ENCODE data around the gene COMT.
"Not testable (repeated sequence)": the region's sequence is repeated elsewhere in the genome, so short reads cannot be mapped to it uniquely, and the experiment has no call there.

COMT gene

DNA sequence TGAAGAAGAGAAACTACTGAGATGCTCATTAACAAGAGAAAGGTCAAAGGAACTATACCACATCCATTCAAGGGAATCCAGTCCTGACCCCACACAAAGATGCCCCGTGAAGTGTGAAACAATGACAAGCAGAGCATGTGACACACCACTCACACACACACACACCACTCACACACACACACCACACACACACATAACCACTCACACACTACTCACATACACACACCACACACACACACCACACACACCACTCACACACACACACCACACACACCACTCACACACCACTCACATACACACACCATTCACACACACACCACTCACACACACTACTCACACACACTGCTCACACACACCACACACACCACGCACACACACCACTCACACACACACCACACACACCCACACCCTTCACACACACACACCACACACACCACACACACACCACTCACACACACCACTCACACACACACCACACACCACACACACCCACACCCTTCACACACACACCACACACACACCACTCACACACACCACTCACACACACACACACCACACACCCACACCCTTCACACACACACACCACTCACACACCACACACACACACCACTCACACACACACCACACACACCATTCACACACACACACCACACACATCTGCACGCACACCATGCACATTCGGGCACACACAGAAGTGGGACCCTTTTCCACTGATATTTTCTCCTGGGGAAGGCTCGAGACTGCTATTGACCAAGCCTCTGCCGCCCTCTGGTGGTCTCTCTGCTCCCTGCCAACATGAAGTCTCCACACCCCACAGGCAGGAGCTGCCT lies 32.0 kb upstream of the COMT start:
- peak; percentile 23 for DNase-seq

DNA sequence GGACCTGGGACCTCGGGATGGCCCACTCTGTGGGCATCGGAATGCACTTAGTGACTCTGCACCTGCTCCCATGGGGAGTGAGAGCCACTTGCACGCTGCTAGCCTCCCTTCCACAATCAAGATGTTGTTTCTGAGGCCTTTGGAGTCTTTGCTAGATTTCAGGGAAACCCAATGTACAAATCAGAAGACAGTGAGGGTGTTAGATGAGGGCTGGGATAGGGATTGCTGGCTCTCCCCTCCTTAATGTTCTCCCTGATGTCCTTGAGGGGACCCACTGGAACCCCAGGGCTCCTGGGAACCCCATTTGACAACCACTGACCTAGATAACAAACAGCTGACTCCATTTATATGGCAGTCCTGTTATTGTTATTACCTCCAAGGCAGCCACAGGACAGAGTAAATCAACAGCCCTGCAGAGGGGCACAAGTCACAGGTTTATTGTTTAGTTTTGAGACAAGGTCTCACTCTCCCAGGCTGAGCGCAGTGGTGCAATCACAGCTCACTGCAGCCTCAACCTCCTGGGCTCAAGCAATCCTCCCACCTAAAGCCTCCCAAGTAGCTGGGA lies 31.3 kb upstream of the COMT start:
- DNase-seq, result no peak

DNA sequence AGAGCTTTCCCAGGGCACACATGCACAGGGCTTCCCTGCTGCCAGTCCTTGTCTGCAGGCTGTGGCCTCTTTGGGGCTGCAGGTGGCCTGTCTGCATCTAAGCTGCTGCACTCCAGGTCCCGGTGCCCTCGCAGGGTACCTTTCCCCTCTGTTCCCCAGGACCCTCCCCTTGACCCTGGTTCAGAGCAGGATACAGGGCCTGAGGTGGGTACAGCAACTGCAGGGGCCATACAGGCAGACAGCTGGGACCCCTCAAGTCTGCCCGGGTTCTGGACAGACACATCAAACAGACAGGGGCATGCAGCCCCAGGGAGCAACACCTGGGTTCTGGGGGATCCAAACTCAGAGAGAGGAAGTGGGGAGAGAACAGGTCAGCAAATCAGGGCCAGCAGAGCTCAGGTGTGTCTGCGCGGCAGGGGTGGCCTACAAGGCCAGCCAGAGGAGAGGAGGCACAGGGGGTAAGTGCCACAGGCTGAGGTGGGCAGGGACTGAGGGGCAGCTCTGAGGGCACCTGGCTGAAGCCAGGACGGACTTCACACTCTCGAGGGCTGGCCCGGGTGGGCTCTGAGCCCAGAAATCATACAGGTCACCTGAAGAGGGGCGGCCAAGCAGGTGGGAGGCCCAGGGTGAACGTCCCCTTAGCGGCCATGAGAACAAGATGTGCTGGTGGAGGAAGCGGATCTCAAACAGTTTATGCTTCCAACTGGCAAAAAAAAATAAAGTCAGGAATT lies 29.9 kb upstream of the COMT start:
- DNase-seq, result no peak

DNA sequence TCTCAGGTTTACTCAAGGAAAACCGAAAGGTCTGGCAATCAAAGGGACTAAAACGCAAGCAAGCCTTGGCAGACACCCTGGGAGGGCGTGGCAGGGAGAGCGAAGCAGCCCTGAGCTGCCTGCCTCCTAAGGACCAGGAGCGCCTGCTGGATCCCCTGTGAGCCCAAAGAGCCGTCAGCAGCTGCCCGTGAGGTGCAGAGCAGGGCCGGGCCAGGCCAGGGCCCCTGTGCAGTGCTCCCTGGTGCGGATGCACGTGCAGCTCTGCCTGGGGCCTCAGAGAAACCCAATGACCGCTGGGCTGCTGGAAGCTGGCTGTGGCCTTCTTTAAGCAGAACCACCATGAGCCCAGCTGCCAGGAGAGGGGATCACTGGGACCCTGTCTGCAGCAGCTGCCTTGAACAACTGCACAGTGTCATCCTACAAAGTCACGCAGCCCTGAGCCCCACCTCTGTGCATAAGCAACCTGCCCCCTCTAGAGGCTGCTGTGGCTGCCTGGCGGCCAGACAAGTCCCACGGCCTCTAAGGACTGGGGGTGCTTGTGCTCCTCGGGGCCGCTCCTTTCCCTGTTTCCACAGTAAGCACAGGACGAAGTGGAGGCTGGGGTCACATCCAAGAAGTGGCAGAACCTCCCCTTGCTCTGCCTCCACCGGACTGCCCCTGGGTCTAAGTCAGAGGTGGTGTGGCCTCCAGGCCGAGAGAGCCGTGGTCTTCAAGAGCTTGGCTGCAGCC lies 29.1 kb upstream of the COMT start:
- DNase-seq, result no peak

DNA sequence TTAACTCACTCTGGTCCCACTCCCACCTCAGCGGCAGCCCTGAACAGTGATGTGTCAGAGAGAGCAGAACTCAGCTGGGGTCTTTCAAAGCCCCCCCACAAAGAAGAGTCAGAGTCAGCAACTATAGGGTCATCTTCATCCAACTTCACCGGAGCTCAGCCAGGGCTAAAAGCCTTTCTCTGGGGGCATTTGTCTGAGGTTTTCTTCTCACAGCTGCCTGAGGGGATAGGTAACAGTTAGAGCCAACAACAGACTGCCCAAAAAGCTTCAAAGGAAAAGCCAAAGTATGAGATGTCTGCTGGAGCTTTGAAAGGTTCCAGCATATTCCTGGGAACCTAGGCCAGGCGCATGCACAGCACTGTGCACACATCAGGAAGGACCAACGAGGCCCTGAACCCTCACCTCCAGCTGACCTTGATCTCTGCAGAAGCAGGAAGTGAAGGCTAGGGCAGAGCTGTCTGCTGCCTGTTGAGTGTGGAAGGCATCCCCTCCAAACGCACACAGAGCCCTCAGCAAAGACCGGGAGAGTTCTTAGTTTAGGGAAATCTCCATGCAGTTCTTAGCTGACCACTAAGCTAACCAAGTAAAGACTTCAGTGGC lies 28.1 kb upstream of the COMT start:
- DNase-seq, result no peak

- no peak for DNase-seq
Measured at GRCh38 chr22:19914201-19914943, 27.2 kb upstream of the COMT start.

- no peak for DNase-seq
Measured at GRCh38 chr22:19915287-19915954, 26.2 kb upstream of the COMT start.

GRCh38 chr22:19916006-19916405 lies 25.6 kb upstream of the COMT start:
- DNase-seq, result no peak

DNA sequence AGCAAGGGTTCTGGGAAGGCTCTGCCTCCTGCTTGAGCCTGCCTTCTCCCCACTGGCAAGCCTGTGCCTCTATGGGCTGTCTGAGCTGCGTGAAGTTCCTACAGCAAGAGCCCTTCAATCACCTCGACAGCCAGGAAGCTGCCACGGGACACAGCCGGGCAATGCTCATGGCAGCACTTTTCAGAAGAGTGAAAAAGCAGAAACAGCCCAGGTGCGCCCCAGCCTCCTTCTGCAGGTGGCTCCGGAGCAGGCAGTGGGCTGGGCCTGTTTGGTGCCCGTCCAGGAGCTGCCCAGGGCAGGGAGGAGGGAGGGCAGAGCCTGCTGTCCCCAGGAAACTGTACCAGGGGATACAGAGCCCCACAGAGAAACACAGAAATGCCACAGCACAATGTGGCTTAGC lies 24.6 kb upstream of the COMT start:
- DNase-seq, result no peak

DNA sequence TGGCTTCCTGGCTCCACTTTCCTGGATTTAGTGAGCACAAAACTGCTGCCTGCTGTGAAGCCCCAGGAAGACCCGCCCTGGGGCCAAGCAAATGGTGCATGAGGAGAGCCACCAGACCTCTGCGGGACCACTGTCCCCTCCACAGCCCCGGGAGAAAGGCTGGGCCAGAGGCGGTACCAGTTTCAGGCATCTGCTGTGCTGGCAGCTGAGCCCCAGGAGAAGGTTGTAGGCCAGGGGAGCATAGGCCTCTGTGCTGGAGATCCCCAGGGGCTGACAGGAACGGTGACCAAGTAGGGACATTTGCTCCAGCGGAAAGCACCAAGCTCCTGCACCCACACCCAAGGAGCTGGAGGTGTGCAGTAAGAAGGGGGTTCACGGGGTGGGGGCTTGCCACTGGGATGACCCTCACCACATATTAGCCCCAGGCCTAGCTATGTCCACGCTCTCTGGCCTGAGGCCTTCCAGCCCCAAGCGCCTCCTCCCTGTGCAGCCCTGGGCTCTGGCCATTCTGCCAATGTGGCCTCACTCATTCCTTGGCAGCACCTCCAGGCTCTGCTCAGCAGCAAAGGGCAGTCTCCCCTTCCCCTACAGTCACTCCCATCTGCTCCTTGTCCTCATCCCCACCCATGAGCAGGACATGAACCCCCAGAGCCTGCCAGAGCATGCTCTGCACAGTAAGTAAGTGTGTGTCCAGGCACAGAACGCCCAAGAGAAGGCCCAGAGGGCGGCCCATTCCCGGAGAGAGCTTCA lies 24.0 kb upstream of the COMT start:
- DNase-seq, result no peak

DNA sequence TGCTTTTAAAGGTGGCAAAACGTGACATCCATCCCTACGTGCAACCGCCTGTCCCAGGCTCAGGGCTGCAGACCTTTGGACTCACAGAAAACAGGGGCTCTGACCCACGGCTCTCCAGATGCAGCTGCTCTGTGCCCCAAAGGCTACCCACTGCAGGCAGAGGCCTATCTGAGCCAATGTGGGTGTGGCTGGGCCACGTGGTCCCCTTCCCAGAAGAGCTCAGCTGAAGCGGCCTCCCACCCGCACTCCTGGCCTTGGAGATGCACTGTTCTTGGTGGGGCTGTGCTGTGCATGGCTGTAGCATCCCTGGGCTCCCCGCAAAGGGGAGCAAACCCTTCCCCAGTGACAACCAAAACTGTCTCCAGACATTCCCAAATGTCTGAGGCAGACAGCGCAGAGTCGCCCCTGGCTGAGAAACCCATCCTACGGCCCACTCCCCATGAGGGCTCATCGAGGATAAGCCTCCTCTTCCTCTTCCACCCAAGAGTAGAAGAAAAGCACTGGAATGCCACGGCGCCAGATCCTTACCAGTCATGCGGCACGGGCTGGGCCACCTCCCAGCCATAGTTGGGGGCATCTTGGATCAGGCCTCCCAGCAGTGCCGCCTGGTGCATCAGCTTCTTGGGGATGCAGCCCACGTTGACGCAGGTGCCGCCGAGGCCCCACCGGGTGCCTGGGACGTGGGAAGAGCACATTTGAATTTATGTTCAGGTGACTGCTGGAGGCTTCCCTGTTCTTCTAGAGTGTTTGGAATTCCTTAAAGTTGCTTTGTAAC lies 23.1 kb upstream of the COMT start:
- no peak for DNase-seq

GRCh38 chr22:19919701-19920363 lies 21.7 kb upstream of the COMT start:
- no peak for DNase-seq

GRCh38 chr22:19921544-19922081 lies 20.0 kb upstream of the COMT start:
- no peak for DNase-seq

GRCh38 chr22:19923914-19924513 lies 17.6 kb upstream of the COMT start:
- no peak for DNase-seq

DNA sequence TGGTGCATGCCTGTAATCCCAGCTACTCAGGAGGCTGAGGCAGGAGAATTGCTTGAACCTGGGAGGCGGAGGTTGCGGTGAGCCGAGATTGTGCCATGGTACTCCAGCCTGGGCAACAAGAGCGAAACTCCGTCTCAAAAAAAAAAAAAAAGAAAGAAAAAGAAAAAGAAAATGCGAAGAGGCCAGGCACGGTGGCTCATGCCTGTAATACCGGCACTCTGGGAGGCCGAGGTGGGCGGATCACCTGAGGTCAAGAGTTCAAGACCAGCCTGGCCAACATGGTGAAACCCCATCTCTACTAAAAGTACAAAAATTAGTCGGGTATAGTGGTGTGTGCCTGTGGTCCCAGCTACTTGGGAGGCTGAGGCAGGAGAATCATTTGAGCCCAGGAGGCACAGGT lies 15.5 kb upstream of the COMT start:
- not testable (repeated sequence) for DNase-seq

DNA sequence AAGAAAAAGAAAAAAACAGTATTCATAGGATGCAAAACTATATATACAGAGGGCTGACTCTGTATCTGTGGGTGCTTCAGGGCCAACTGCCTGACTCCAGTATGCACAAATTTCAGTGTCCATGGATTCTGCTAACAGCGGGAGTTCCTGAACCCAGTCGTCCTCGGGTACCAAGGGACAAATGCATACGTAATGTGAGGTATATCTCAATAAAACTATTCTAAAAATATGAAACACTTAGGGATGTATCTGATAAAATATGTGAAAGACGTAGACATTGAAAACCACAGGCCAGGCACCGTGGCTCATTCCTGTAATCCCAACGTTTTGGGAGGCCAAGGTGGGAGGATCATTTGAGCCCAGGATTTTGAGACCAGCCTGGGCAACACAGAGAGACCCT lies 13.9 kb upstream of the COMT start:
- no peak for DNase-seq

DNA sequence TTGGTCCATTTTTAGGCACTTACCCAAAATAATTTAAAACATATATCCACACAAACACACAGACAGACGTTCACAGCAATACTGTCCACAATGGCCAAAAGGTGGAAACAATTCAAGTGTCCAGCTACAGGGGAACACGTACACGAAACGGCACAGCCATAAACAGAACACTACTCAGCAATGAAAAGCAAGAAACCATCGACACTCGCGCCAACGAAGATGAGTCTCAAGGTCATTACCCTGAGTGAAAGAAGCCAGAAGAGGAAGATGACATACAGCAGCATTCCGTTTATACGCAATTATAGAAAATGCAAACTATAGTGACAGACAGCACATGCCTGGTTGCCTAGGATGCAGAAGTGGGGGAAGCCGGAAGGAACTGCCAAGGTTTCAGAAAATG lies 13.4 kb upstream of the COMT start:
- no peak for DNase-seq

Data from NCI-H524 treated with DMSO at 0.1 percent for 48 hours (cell line).